OCI-M2 (cell line): Measurements from ENCODE around the gene TLE6.
A peak's percentile ranks its signal among the peaks of the same experiment; 100 is the strongest.
"Not testable (repeated sequence)": the region's sequence is repeated elsewhere in the genome, so short reads cannot be mapped to it uniquely, and the experiment has no call there.

Experiments used
- DNase-seq: peaks from one replicate; lab custom pipeline; 2025; ENCODE audit not compliant: unreplicated experiment; lab: John Stamatoyannopoulos, UW

Gene TLE6

GRCh38 chr19:3027292-3027691 is 49.9 kb downstream of the TLE6 start:
- DNase-seq: no peak

- DNase-seq: no peak
Observed at GRCh38 chr19:3027981-3028304, 50.6 kb downstream of the TLE6 start.

- DNase-seq: no peak
Observed at GRCh38 chr19:3028305-3029064, 51.1 kb downstream of the TLE6 start.

GRCh38 chr19:3029065-3029923 is 51.9 kb downstream of the TLE6 start, which contains the start of gene TLE2:
Gene TLE2 (minus strand): TSS chr19:3029280. CDS start chr19:3028904, 376 bp downstream.
- no peak for DNase-seq

GRCh38 chr19:3031607-3031867 is 54.2 kb downstream of the TLE6 start:
- DNase-seq: no peak

GRCh38 chr19:3033595-3034405 is 56.4 kb downstream of the TLE6 start:
- DNase-seq: no peak

- no peak for DNase-seq
Observed at GRCh38 chr19:3034406-3034655, 57.0 kb downstream of the TLE6 start.

- DNase-seq: no peak
Observed at GRCh38 chr19:3034656-3035541, 57.5 kb downstream of the TLE6 start.

- DNase-seq: peak; percentile 83
Observed at GRCh38 chr19:3035542-3036118, 58.3 kb downstream of the TLE6 start.

- DNase-seq: peak; percentile 58
Observed at GRCh38 chr19:3036119-3036976, 59.0 kb downstream of the TLE6 start.

- not testable (repeated sequence) for DNase-seq
Observed at GRCh38 chr19:3036977-3037544, 59.7 kb downstream of the TLE6 start.

GRCh38 chr19:3038214-3038613 is 60.9 kb downstream of the TLE6 start:
- no peak for DNase-seq

GRCh38 chr19:3039125-3039524 is 61.8 kb downstream of the TLE6 start:
- DNase-seq: no peak

GRCh38 chr19:3039641-3040077 is 62.3 kb downstream of the TLE6 start:
- DNase-seq: no peak

GRCh38 chr19:3041327-3041726 is 64.0 kb downstream of the TLE6 start:
- DNase-seq: no peak

GRCh38 chr19:3041761-3042620 is 64.6 kb downstream of the TLE6 start:
- DNase-seq: no peak

- no peak for DNase-seq
Observed at GRCh38 chr19:3042621-3043267, 65.4 kb downstream of the TLE6 start.
